Neural cell (in vitro differentiated cells): ENCODE measurements around the gene ZNF396. TPM values are rescaled to one million over a fixed set of nuclear protein-coding genes. Genes with fewer than 3 reads are reported as not detected.

Source experiments
- H2AFZ ChIP-seq: fragments of 200-600, 300-800 bp; sonication (generic), shearing (Covaris generic); 2 replicates; pipeline ENCODE4 v1.6.0; 2014; ENCODE audit warnings: low read depth, mild to moderate bottlenecking, antibody characterized with exemption, low read length, moderate library complexity
- H3F3A ChIP-seq: fragments of 200-600 bp; shearing (Covaris generic); 2 replicates; pipeline ENCODE4 v1.6.1; 2016; ENCODE audit warnings: mild to moderate bottlenecking, moderate library complexity, mixed read lengths, antibody characterized with exemption, low read length; ENCODE audit not compliant: insufficient read depth, poor library complexity, severe bottlenecking
- H3K27ac ChIP-seq: fragments of 200-600, 300-800 bp; sonication (generic), shearing (Covaris generic); 2 replicates; pipeline ENCODE4 v1.5.1; 2014; ENCODE audit warnings: mild to moderate bottlenecking, low read length, moderate library complexity
- H3K27me3 ChIP-seq: fragments of 300-800, 200-600 bp; sonication (generic), shearing (Covaris generic); 2 replicates; pipeline ENCODE4 v1.6.0; 2014; ENCODE audit warnings: mild to moderate bottlenecking, low read depth, low read length, moderate library complexity; ENCODE audit not compliant: insufficient read depth
- H3K36me3 ChIP-seq: fragments of 300-800, 200-600 bp; sonication (generic), shearing (Covaris generic); 2 replicates; pipeline ENCODE4 v1.5.1; 2014; ENCODE audit warnings: mild to moderate bottlenecking, antibody characterized with exemption, low read length, moderate library complexity; ENCODE audit not compliant: insufficient read depth
- H3K4me2 ChIP-seq: fragments of 300-800, 200-600 bp; sonication (generic), shearing (Covaris generic); 2 replicates; pipeline ENCODE4 v1.6.0; 2014; ENCODE audit warnings: mild to moderate bottlenecking, low read length
- H3K4me3 ChIP-seq: fragments of 300-800, 200-600 bp; sonication (generic), shearing (Covaris generic); 2 replicates; pipeline ENCODE4 v1.5.1; 2014; ENCODE audit warnings: mild to moderate bottlenecking, low read length, moderate library complexity
- H3K79me2 ChIP-seq: fragments of 200-600 bp; shearing (Covaris generic); replicated peaks from 2 replicates; pipeline ENCODE4 v1.6.0; 2014; ENCODE audit warnings: mild to moderate bottlenecking, low read length, moderate library complexity; ENCODE audit not compliant: insufficient read depth
- H3K9ac ChIP-seq: fragments of 300-800, 200-600 bp; sonication (generic), shearing (Covaris generic); 2 replicates; pipeline ENCODE4 v1.6.1; 2016; ENCODE audit warnings: mild to moderate bottlenecking, low read length, mixed read lengths
- H3K9me2 ChIP-seq: fragments of 200-600 bp; shearing (Covaris generic); 2 replicates; pipeline ENCODE4 v1.6.1; 2016; ENCODE audit warnings: mild to moderate bottlenecking, low read length, mixed read lengths; ENCODE audit not compliant: insufficient read depth
- H3K9me3 ChIP-seq: fragments of 200-600, 300-800 bp; sonication (generic), shearing (Covaris generic); 2 replicates; pipeline ENCODE4 v1.6.1; 2016; ENCODE audit warnings: mild to moderate bottlenecking, mixed run types, low read length, moderate library complexity, mixed read lengths
- H4K20me1 ChIP-seq: fragments of 200-600 bp; shearing (Covaris generic); 2 replicates; pipeline ENCODE4 v1.6.1; 2016; ENCODE audit warnings: mild to moderate bottlenecking, mixed run types; ENCODE audit not compliant: insufficient read depth
- CTCF ChIP-seq: fragments of 450-650 bp; IDR thresholded peaks from 2 replicates; pipeline ENCODE4 v1.5.1; 2014; ENCODE audit warnings: antibody characterized with exemption, mild to moderate bottlenecking, moderate library complexity; ENCODE audit not compliant: poor library complexity, severe bottlenecking
- EP300 ChIP-seq: fragments of 450-650 bp; conservative IDR thresholded peaks from 2 replicates; pipeline ENCODE4 v1.6.1; 2014; ENCODE audit warnings: antibody characterized with exemption, mild to moderate bottlenecking, moderate library complexity; ENCODE audit not compliant: poor library complexity, severe bottlenecking
- EZH2 ChIP-seq: fragments of 200-600, 300-800 bp; shearing (Covaris generic), sonication (generic); IDR thresholded peaks from 2 replicates; pipeline ENCODE4 v1.6.1; 2014; ENCODE audit warnings: antibody characterized with exemption, low read length, borderline replicate concordance, mild to moderate bottlenecking; ENCODE audit not compliant: insufficient read depth, poor library complexity, severe bottlenecking
- MXI1 ChIP-seq: fragments of 450-650 bp; conservative IDR thresholded peaks from 2 replicates; pipeline ENCODE4 v1.6.1; 2014; ENCODE audit warnings: antibody characterized with exemption, mild to moderate bottlenecking; ENCODE audit not compliant: poor library complexity, severe bottlenecking
- POLR2AphosphoS5 ChIP-seq: IDR thresholded peaks from 2 replicates; pipeline ENCODE4 v1.6.1; 2012
- RAD21 ChIP-seq: fragments of 450-650 bp; conservative IDR thresholded peaks from 2 replicates; pipeline ENCODE4 v1.6.1; 2014; ENCODE audit warnings: antibody characterized with exemption, mild to moderate bottlenecking, moderate library complexity
- REST ChIP-seq: IDR thresholded peaks from 2 replicates; pipeline ENCODE4 v1.6.1; 2012; ENCODE audit warnings: borderline replicate concordance
- SMC3 ChIP-seq: fragments of 450-650 bp; conservative IDR thresholded peaks from 2 replicates; pipeline ENCODE4 v1.6.1; 2014; ENCODE audit warnings: antibody characterized with exemption, mild to moderate bottlenecking, moderate library complexity; ENCODE audit not compliant: poor library complexity
- TAF1 ChIP-seq: IDR thresholded peaks from 2 replicates; pipeline ENCODE4 v1.6.1; 2012; ENCODE audit warnings: low read depth
- polyA plus RNA-seq: library from polyadenylated mRNA; depleted of rRNA; stranded (reverse); fragments of >200 nt; gene quantifications from 2 replicates; pipeline ENCODE4 v1.2.3, GENCODE V29; 2014

Gene ZNF396
- polyA plus RNA-seq, 1 donor from 2014 or later: 0.92 TPM

DNA sequence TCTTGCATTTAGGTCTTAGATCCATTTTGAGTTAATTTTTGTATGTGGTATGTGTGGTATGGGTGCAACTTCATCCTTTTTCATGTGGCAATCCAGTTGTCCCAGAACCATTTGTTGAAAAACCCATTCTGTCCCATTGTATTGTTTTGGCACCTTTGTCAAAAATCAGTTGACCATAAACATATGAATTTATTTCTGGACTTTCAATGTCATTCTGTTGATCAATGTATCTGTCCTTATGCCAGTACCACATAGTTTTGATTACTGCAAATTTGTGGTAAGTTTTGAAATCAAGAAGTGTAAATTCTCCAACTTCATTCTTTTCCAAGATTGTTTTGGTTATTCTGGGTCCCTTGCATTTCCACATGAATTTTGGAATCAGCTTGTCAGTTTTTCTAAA is 16.6 kb upstream of the ZNF396 start:
- Histone ChIP-seq H3K9me2 (no peaks in the 10 kb centered on the region), H3K79me2 (no peaks in the 10 kb centered on the region), H3K4me2 (no peak overlapping the region), H3K9ac (no peak overlapping the region), H3K4me3 (no peak overlapping the region), H3K9me3 (no peaks in the 10 kb centered on the region), H3K27me3 (no peaks in the 10 kb centered on the region), H3K36me3 (no peaks in the 10 kb centered on the region), H3K27ac (no peak overlapping the region), H2AFZ (no peak overlapping the region), H3F3A (no peaks in the 10 kb centered on the region), H4K20me1 (no peaks in the 10 kb centered on the region)
- no peak for TF ChIP-seq TAF1
- no peak for TF ChIP-seq MXI1
- TF ChIP-seq CTCF: no peak
- no peak for TF ChIP-seq EP300
- no peak for TF ChIP-seq EZH2
- no peak for TF ChIP-seq RAD21
- no peak for TF ChIP-seq POLR2AphosphoS5
- no peak for TF ChIP-seq REST
- TF ChIP-seq SMC3: no peak

DNA sequence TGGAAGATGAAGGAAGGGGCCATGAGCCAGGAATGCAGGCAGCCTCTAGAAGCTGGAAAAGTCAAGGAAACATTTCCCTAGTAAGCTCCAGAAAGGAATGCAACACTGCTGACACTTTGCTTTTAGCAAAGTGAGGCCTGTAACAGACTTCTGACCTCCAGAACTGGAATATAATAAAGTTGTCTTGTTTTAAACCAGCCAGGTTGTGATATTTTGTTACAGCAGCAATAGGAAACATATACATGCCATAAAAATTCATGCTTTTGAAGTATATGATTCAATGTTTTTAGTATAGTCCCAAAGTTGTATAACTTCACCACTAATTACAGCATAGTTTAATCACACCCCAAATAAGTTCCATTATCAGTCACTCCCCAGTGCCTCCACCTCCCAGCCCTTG is 15.2 kb upstream of the ZNF396 start:
- no peak overlapping the region for H3K4me2 ChIP-seq
- no peaks in the 10 kb centered on the region for H3K79me2 ChIP-seq
- H3K9ac ChIP-seq: no peak overlapping the region
- H3K27me3 ChIP-seq: no peaks in the 10 kb centered on the region
- no peak overlapping the region for H3K4me3 ChIP-seq
- no peaks in the 10 kb centered on the region for H3F3A ChIP-seq
- H3K36me3 ChIP-seq: no peaks in the 10 kb centered on the region
- no peaks in the 10 kb centered on the region for H3K9me3 ChIP-seq
- no peak overlapping the region for H3K27ac ChIP-seq
- no peak overlapping the region for H2AFZ ChIP-seq
- no peaks in the 10 kb centered on the region for H3K9me2 ChIP-seq
- H4K20me1 ChIP-seq: no peaks in the 10 kb centered on the region
- TF ChIP-seq MXI1 (no peak), SMC3 (no peak), EZH2 (no peak), TAF1 (no peak), CTCF (no peak), REST (no peak), POLR2AphosphoS5 (no peak), RAD21 (no peak), EP300 (no peak)
